NCI-H1105 treated with DMSO at 0.1 percent for 48 hours (cell line): ENCODE results near the gene LMO3.
A peak's percentile ranks its signal among the peaks of the same experiment; 100 is the strongest.
"Not testable (repeated sequence)": the region's sequence is repeated elsewhere in the genome, so short reads cannot be mapped to it uniquely, and the experiment has no call there.

Experiments
- DNase-seq: peaks from one replicate; lab custom pipeline; 2025; lab: John Stamatoyannopoulos, UW

Gene LMO3

GRCh38 chr12:16545836-16546235, 60.1 kb downstream of the LMO3 start:
- DNase-seq: no peak

- DNase-seq: no peak
These were observed 63.4 kb downstream of the LMO3 start for GRCh38 chr12:16542586-16542985.

- not testable (repeated sequence) for DNase-seq
These were observed 68.3 kb downstream of the LMO3 start for GRCh38 chr12:16537652-16538051.

GRCh38 chr12:16531621-16532020, 74.3 kb downstream of the LMO3 start:
- DNase-seq: peak; percentile 98

- DNase-seq: peak; percentile 34
These were observed 75.6 kb downstream of the LMO3 start for GRCh38 chr12:16530268-16530850.

GRCh38 chr12:16526693-16527092, 79.3 kb downstream of the LMO3 start:
- DNase-seq: no peak

GRCh38 chr12:16524378-16524777, 81.6 kb downstream of the LMO3 start:
- DNase-seq: no peak

GRCh38 chr12:16523951-16524331, 82.0 kb downstream of the LMO3 start:
- DNase-seq: no peak

- no peak for DNase-seq
These were observed 82.5 kb downstream of the LMO3 start for GRCh38 chr12:16523284-16523950.

- DNase-seq: no peak
These were observed 85.6 kb downstream of the LMO3 start for GRCh38 chr12:16520328-16520727.

- no peak for DNase-seq
These were observed 90.3 kb downstream of the LMO3 start for GRCh38 chr12:16515666-16516065.

GRCh38 chr12:16513231-16513630, 92.7 kb downstream of the LMO3 start:
- DNase-seq: no peak

GRCh38 chr12:16509411-16509810, 96.6 kb downstream of the LMO3 start:
- DNase-seq: no peak

GRCh38 chr12:16506394-16506793, 99.6 kb downstream of the LMO3 start:
- no peak for DNase-seq

GRCh38 chr12:16504200-16504599, 101.8 kb downstream of the LMO3 start:
- DNase-seq: no peak

GRCh38 chr12:16499611-16500010, 106.4 kb downstream of the LMO3 start:
- DNase-seq: no peak
